ENCODE data around the gene BRPF3. TPM values are rescaled to one million over a fixed set of nuclear protein-coding genes. Genes with fewer than 3 reads are reported as not detected.

Gene BRPF3
- polyA plus RNA-seq, 1 experiment: 13.9 TPM

GRCh38 chr6:36200154-36200891 lies 3.8 kb downstream of the BRPF3 start:
- TF ChIP-seq, protein P1, sequence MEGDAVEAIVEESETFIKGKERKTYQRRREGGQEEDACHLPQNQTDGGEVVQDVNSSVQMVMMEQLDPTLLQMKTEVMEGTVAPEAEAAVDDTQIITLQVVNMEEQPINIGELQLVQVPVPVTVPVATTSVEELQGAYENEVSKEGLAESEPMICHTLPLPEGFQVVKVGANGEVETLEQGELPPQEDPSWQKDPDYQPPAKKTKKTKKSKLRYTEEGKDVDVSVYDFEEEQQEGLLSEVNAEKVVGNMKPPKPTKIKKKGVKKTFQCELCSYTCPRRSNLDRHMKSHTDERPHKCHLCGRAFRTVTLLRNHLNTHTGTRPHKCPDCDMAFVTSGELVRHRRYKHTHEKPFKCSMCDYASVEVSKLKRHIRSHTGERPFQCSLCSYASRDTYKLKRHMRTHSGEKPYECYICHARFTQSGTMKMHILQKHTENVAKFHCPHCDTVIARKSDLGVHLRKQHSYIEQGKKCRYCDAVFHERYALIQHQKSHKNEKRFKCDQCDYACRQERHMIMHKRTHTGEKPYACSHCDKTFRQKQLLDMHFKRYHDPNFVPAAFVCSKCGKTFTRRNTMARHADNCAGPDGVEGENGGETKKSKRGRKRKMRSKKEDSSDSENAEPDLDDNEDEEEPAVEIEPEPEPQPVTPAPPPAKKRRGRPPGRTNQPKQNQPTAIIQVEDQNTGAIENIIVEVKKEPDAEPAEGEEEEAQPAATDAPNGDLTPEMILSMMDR (IDR thresholded peaks at IDR 0.05; ENCODE audit: low read depth, low read length): no peak
- no peaks in the 10 kb centered on the region for H3K9me3 ChIP-seq (ENCODE audit: control insufficient read depth, insufficient read depth, low read length)
- ChIA-PET POLR2A (no interaction called here), CTCF (no interaction called here)
- no peak overlapping the region for H3K4me3 ChIP-seq (ENCODE audit: low read depth, low read length)
- H3K27ac ChIP-seq (ENCODE audit: low read depth, low read length): no peak overlapping the region
- H3K27me3 ChIP-seq (ENCODE audit: control insufficient read depth, insufficient read depth, low read length): no peaks in the 10 kb centered on the region
- no peak for DNase-seq (ENCODE audit: low read depth, low spot score)

GRCh38 chr6:36200998-36201596 lies 4.6 kb downstream of the BRPF3 start:
- Histone ChIP-seq H3K27me3 (ENCODE audit: control insufficient read depth, insufficient read depth, low read length) (no peaks in the 10 kb centered on the region), H3K9me3 (ENCODE audit: control insufficient read depth, insufficient read depth, low read length) (no peaks in the 10 kb centered on the region), H3K4me3 (ENCODE audit: low read depth, low read length) (no peak overlapping the region), H3K27ac (ENCODE audit: low read depth, low read length) (no peak overlapping the region)
- TF ChIP-seq, protein P1 (IDR thresholded peaks at IDR 0.05; ENCODE audit: low read depth, low read length): no peak
- POLR2A ChIA-PET: no interaction called here
- CTCF ChIA-PET: no interaction called here
- DNase-seq (ENCODE audit: low read depth, low spot score): no peak

GRCh38 chr6:36201612-36202011 lies 5.1 kb downstream of the BRPF3 start:
- H3K4me3 ChIP-seq (ENCODE audit: low read depth, low read length): no peak overlapping the region
- ChIA-PET CTCF (no interaction called here), POLR2A (no interaction called here)
- no peak overlapping the region for H3K27ac ChIP-seq (ENCODE audit: low read depth, low read length)
- TF ChIP-seq, protein P1 (IDR thresholded peaks at IDR 0.05; ENCODE audit: low read depth, low read length): no peak
- no peaks in the 10 kb centered on the region for H3K9me3 ChIP-seq (ENCODE audit: control insufficient read depth, insufficient read depth, low read length)
- no peak for DNase-seq (ENCODE audit: low read depth, low spot score)
- H3K27me3 ChIP-seq (ENCODE audit: control insufficient read depth, insufficient read depth, low read length): no peaks in the 10 kb centered on the region

DNA sequence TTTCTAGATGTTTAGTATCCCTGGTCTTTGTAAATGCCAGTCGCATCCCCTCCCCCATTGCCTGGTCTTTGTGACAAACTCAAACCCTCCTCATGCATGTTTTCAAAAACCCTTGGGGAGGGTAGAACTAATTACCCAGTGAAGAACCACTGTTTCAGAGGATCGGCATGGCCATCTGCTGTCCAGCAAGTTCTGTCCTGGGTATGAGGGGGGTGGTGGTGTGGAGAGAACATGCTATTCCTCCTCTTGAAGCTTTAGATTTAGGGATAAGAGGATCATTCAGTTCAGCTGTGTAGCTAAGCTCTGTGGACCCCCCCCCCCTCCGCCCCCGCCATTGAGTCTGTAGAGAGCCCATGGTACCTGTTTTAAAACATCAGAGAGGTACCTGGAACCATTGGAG lies 5.6 kb downstream of the BRPF3 start:
- POLR2A ChIA-PET: no interaction called here
- H3K4me3 ChIP-seq (ENCODE audit: low read depth, low read length): no peak overlapping the region
- H3K27me3 ChIP-seq (ENCODE audit: control insufficient read depth, insufficient read depth, low read length): no peaks in the 10 kb centered on the region
- H3K27ac ChIP-seq (ENCODE audit: low read depth, low read length): no peak overlapping the region
- CTCF ChIA-PET: no interaction called here
- H3K9me3 ChIP-seq (ENCODE audit: control insufficient read depth, insufficient read depth, low read length): no peaks in the 10 kb centered on the region
- DNase-seq (ENCODE audit: low read depth, low spot score): no peak
- TF ChIP-seq, protein P1 (IDR thresholded peaks at IDR 0.05; ENCODE audit: low read depth, low read length): no peak

DNA sequence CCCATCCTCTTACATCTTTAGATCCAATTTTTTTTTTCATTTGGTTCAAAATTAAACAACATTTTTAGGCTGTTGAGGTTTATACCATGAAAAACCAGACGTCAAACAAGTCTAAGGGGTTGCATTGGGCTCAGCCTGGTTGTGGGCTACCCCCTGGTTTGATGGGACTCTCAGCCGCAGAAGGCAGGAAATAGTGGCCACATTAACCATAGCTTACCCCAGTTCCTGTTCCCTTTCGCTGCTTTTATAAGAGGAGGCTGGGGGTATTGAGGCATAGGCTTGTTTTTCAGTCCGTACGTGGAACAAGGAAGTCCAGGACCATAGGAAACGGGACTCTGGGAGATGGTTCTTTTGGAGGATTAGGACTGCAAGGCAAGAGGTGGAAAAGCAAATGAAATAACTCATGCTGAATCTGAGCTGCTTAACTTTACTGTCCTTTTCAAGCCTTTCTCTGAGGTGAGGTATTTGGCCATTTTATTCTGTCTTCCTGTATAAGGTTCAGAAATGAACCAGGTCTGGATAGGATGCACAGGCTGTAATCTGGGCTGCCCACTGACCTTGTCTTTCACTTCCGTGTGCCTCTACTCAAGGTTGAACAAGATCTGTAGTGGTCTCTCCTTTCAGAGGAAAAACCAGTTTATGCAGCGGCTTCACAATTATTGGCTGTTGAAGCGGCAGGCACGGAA lies 7.7 kb downstream of the BRPF3 start:
- no peak overlapping the region for H3K27ac ChIP-seq (ENCODE audit: low read depth, low read length)
- no peaks in the 10 kb centered on the region for H3K9me3 ChIP-seq (ENCODE audit: control insufficient read depth, insufficient read depth, low read length)
- H3K27me3 ChIP-seq (ENCODE audit: control insufficient read depth, insufficient read depth, low read length): no peaks in the 10 kb centered on the region
- TF ChIP-seq, protein P1 (IDR thresholded peaks at IDR 0.05; ENCODE audit: low read depth, low read length): no peak
- CTCF ChIA-PET: no interaction called here
- H3K4me3 ChIP-seq (ENCODE audit: low read depth, low read length): no peak overlapping the region
- no peak for DNase-seq (ENCODE audit: low read depth, low spot score)
- POLR2A ChIA-PET: no interaction called here
